Activated CD4-positive, alpha-beta T cell treated with anti-CD3 and anti-CD28 coated beads for 1 hour (primary cell): ENCODE results near the gene HEYL.
A peak's percentile ranks its signal among the peaks of the same experiment; 100 is the strongest.

Experiments
- DNase-seq: peaks from one replicate; pipeline ENCODE4 v3.0.0-alpha.2; 2020

HEYL gene

GRCh38 chr1:39593386-39593785 is 46.1 kb downstream of the HEYL start:
- DNase-seq, result no peak

- DNase-seq, result no peak
Measured at GRCh38 chr1:39592069-39592468, 47.4 kb downstream of the HEYL start.

- DNase-seq, result no peak
Measured at GRCh38 chr1:39590546-39590945, 48.9 kb downstream of the HEYL start.

GRCh38 chr1:39585933-39586332 is 53.5 kb downstream of the HEYL start:
- no peak for DNase-seq

GRCh38 chr1:39576016-39576657 is 63.3 kb downstream of the HEYL start:
- DNase-seq, result peak; percentile 11

- peak; percentile 28 for DNase-seq
Measured at GRCh38 chr1:39575191-39576015, 64.0 kb downstream of the HEYL start.

- DNase-seq, result no peak
Measured at GRCh38 chr1:39574646-39575045, 64.8 kb downstream of the HEYL start.
